Breast epithelium (tissue), 3 donors: Measurements from ENCODE around the gene CSTF1.
"Not testable (repeated sequence)": the region's sequence is repeated elsewhere in the genome, so short reads cannot be mapped to it uniquely, and the experiment has no call there.

Source experiments
- POLR2A ChIP-seq: fragments of 450-650 bp; IDR thresholded peaks from one replicate; pipeline ENCODE4 v1.6.1; 2016; ENCODE audit warnings: antibody characterized with exemption, mild to moderate bottlenecking, moderate library complexity
- POLR2AphosphoS5 ChIP-seq, 3 donors: sonication (generic); formaldehyde crosslinking; IDR thresholded peaks; one replicate each; pipeline ENCODE4 v1.6.1; 2017; ENCODE audit warnings: antibody characterized with exemption in 3 of 3
- TF ChIP-seq, protein P1 (sequence below), 3 donors: fragments of 450-650 bp; IDR thresholded peaks; one replicate each; pipeline ENCODE4 v1.5.1; 2016 to 2017; ENCODE audit warnings: antibody characterized with exemption in 3 of 3, mild to moderate bottlenecking in 3 of 3, moderate library complexity in 3 of 3

DNA sequence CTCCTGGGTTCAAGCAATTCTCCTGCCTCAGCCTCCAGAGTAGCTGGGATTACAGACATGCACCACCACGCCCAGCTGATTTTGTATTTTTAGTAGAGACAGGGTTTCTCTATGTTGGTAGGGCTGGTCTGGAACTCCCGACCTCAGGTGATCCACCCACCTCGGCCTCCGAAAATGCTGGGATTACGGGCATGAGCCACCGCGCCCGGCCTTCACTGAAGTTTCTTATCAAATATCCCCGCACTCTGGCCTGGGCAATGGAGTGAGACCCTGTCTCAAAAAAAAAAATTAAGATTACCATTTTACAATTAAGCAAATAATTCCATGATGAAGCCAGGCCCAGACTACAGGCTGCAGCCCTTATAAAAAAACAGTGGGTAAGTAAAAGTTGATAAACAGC lies 2.0 kb upstream of the CSTF1 start:
- TF ChIP-seq POLR2AphosphoS5 (IDR thresholded peaks at IDR 0.05); POLR2A: not testable (repeated sequence)
- TF ChIP-seq, protein P1, sequence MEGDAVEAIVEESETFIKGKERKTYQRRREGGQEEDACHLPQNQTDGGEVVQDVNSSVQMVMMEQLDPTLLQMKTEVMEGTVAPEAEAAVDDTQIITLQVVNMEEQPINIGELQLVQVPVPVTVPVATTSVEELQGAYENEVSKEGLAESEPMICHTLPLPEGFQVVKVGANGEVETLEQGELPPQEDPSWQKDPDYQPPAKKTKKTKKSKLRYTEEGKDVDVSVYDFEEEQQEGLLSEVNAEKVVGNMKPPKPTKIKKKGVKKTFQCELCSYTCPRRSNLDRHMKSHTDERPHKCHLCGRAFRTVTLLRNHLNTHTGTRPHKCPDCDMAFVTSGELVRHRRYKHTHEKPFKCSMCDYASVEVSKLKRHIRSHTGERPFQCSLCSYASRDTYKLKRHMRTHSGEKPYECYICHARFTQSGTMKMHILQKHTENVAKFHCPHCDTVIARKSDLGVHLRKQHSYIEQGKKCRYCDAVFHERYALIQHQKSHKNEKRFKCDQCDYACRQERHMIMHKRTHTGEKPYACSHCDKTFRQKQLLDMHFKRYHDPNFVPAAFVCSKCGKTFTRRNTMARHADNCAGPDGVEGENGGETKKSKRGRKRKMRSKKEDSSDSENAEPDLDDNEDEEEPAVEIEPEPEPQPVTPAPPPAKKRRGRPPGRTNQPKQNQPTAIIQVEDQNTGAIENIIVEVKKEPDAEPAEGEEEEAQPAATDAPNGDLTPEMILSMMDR (IDR thresholded peaks at IDR 0.05), result not testable (repeated sequence)
